Heart left ventricle (tissue), 16 donors: ENCODE results near the gene SFMBT2. TPM values are rescaled to one million over a fixed set of nuclear protein-coding genes. Genes with fewer than 3 reads are reported as not detected.

Experiments
- ATAC-seq, 4 donors: fragments of 200-7000 bp; cut with Tn5 transposase; one replicate each; pipeline ENCODE4 v1.9.1; 2020 to 2022; ENCODE audit warnings: moderate library complexity in 4 of 4, mild to moderate bottlenecking in 3 of 4, moderate number of reproducible peaks in 1 of 4
- DNase-seq, 5 donors: peaks; one replicate each; pipeline ENCODE4 v3.0.0-alpha.2; 2020
- H3K27ac ChIP-seq, 12 donors: fragments of 200-600 bp; sonication (generic) in 4 of 12; one replicate each; pipeline versions ENCODE4 v1.5.0 to v1.8.0; 2016 to 2022; ENCODE audit warnings: mild to moderate bottlenecking in 2 of 12
- H3K27me3 ChIP-seq, 9 donors: fragments of 200-600 bp; sonication (generic) in 2 of 9; one replicate each; pipeline versions ENCODE4 v1.5.1 to v1.8.0; 2016 to 2022; ENCODE audit warnings: mild to moderate bottlenecking in 3 of 9
- H3K36me3 ChIP-seq, 9 donors: fragments of 200-600 bp; sonication (generic) in 2 of 9; one replicate each; pipeline versions ENCODE4 v1.5.0 to v1.8.0; 2018 to 2022; ENCODE audit warnings: mild to moderate bottlenecking in 2 of 9
- H3K4me1 ChIP-seq, 12 donors: fragments of 200-600 bp; sonication (generic) in 4 of 12; one replicate each; pipeline versions ENCODE4 v1.5.0 to v1.8.0; 2016 to 2022; ENCODE audit warnings: mild to moderate bottlenecking in 3 of 12
- H3K4me3 ChIP-seq, 12 donors: fragments of 200-600 bp; sonication (generic) in 4 of 12; one replicate each; pipeline versions ENCODE4 v1.5.0 to v1.8.0; 2017 to 2022; ENCODE audit warnings: mild to moderate bottlenecking in 9 of 12, moderate library complexity in 4 of 12
- H3K9me3 ChIP-seq, 12 donors: fragments of 200-600 bp; sonication (generic) in 4 of 12; one replicate each; pipeline versions ENCODE4 v1.5.0 to v1.8.0; 2016 to 2022; ENCODE audit warnings: mild to moderate bottlenecking in 1 of 12
- POLR2A ChIP-seq, 2 donors: fragments of 450-650 bp; IDR thresholded peaks; one replicate each; pipeline ENCODE4 v1.6.1; 2017; ENCODE audit warnings: antibody characterized with exemption in 2 of 2, mild to moderate bottlenecking in 2 of 2, moderate library complexity in 2 of 2
- WGBS, 4 donors: extraction: QIAGEN DNeasy Blood & Tissue Kit in 2 of 4; methylation state at CpG; one replicate each; pipeline versions ENCODE4 v1.1.5 to v1.1.7; 2013 to 2018; 5-methylcytosine and 5-hydroxymethylcytosine counted together
- intact Hi-C, 10 donors: fragments of 100-400 bp; cut with DNase I; formaldehyde crosslinking; loops; one replicate each; pipeline versions ENCODE4 v1.11.1 to v1.14.2; 2022
- polyA plus RNA-seq, 2 donors: library from polyadenylated mRNA; stranded (reverse); fragments of 200-250 nt; gene quantifications; one replicate each; pipeline ENCODE4 v1.2.3, GENCODE V29; 2013
- total RNA-seq, 9 donors: library from RNA; depleted of rRNA in 2 of 9; stranded (reverse); fragments of >200 nt in 2 of 9; fragmentation: NEBNext Ultra II Directional in 3 of 9; extraction: Animal tissue kit (Norgen Biotek cat#: 25700) in 3 of 9; gene quantifications; one replicate each; pipeline versions ENCODE4 v1.1.0 to v1.2.4, GENCODE V29; 2016 to 2023
- TF ChIP-seq, protein P1 (sequence below), 12 donors: fragments of 200-600 bp; sonication (generic) in 4 of 12; IDR thresholded peaks; one replicate each; pipeline versions ENCODE4 v1.5.0 to v1.8.0; 2018 to 2022; ENCODE audit warnings: antibody characterized with exemption in 12 of 12, mild to moderate bottlenecking in 5 of 12
- donor health status: ischemic (EF 13 %, LVEDD 7.1; RV severe dilation, severe dysfunction).
- donor health status: healthy with polysubstance abuse.
- donor health status: DM: no; HTN: yes; CAD: no.
- donor health status: DM: no; HTN: no; CAD: no.
- donor health status: ischemic (EF 25% LVEDD 6.9; RV normal size, moderate dysfunction).
- donor health status: ischemic (EF 25% LVEDD 5.7; RV mildly dilated, moderate dysfunction).
- donor health status: healthy.
- donor health status: DM: yes; HTN: yes; CAD: no.
- donor health status: ischemic (EF 35%, LVEDD 5.7; RV mildly dilated, moderate dysfunction).
- donor health status: nonischemic (EF 11% LVEDD 7.7; RV severe dilation, severe dysfunction).
- donor health status: DM: yes; HTN: yes; CAD: no.
- donor health status: PGD.
- donor health status: ischemic (EF 29% LVEDD 5.4; RV normal size, mild dysfunction).
- donor health status: nonischemic (EF 23%, LVEDD 6.1; RV moderate dilation, normal function).

The SFMBT2 gene
- total and polyA plus RNA-seq, 11 donors, result 2.6 to 25.8 (median 9.6) TPM

GRCh38 chr10:7333961-7334641 is 76.7 kb downstream of the SFMBT2 start:
- intact Hi-C loops, result loop anchor here in 5 of 10 donors (5.0 to 10.0 kb wide), 4 partner anchors 69 to 73 kb away; no protein-coding TSS in a partner anchor
- 45 to 60% (median 51%) methylated on average over 21 of the region's 21 CpGs for WGBS, 4 donors
- no peak for TF ChIP-seq POLR2A (IDR thresholded peaks at IDR 0.05)
- TF ChIP-seq, protein P1, sequence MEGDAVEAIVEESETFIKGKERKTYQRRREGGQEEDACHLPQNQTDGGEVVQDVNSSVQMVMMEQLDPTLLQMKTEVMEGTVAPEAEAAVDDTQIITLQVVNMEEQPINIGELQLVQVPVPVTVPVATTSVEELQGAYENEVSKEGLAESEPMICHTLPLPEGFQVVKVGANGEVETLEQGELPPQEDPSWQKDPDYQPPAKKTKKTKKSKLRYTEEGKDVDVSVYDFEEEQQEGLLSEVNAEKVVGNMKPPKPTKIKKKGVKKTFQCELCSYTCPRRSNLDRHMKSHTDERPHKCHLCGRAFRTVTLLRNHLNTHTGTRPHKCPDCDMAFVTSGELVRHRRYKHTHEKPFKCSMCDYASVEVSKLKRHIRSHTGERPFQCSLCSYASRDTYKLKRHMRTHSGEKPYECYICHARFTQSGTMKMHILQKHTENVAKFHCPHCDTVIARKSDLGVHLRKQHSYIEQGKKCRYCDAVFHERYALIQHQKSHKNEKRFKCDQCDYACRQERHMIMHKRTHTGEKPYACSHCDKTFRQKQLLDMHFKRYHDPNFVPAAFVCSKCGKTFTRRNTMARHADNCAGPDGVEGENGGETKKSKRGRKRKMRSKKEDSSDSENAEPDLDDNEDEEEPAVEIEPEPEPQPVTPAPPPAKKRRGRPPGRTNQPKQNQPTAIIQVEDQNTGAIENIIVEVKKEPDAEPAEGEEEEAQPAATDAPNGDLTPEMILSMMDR (IDR thresholded peaks at IDR 0.05), result no peak
- Histone ChIP-seq H3K9me3 (peaks cover 0 to under 1% (median 0%) of the 10 kb centered on the region in 12 donors), H3K36me3 (no peaks in the 10 kb centered on the region), H3K4me3 (peak overlapping the region in 5 of 12 donors; percentile 2 to 12 (median 3)), H3K27me3 (no peaks in the 10 kb centered on the region), H3K4me1 (peaks cover 0 to 39% (median 17%) of the 10 kb centered on the region in 12 donors), H3K27ac (peak overlapping the region; percentile 5 to 84 (median 54))
- ATAC-seq (peak; percentile 59 to 85 (median 62)), DNase-seq (peak in 4 of 5 donors; percentile 33 to 57 (median 40))

DNA sequence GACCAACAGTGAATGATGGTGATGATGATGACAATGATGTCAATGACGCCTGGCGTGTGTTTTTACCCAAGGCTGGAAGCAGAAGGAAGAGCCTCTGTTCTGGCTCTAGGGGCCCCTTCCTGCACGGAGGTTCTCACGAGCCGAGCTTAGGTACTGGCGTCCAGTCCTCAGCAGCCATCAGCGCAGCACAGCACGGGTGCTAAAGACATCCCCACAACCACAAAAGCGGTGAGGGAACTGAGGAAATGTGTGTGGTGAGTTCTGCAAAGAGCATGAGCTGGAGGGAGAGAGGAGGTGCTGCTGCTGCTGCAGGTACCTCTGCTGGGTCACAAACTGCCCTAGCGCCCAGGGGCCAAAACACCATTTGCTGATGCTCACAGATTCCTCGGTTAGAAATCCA is 81.6 kb downstream of the SFMBT2 start:
- 91 to 97% (median 95%) methylated on average over 11 of the region's 11 CpGs for WGBS, 4 donors
- DNase-seq (no peak), ATAC-seq (no peak)
- peaks cover 0 to 10% (median 3%) of the 10 kb centered on the region in 12 donors for H3K4me1 ChIP-seq
- H3K36me3 ChIP-seq, result no peaks in the 10 kb centered on the region
- H3K9me3 ChIP-seq, result peaks cover 0 to 24% (median 8%) of the 10 kb centered on the region in 12 donors
- TF ChIP-seq POLR2A (IDR thresholded peaks at IDR 0.05), result no peak
- TF ChIP-seq, protein P1 (IDR thresholded peaks at IDR 0.05), result no peak
- intact Hi-C loops, result loop anchor here in 1 of 10 donors (1.0 kb wide), 1 partner anchor 10 kb away; no protein-coding TSS in a partner anchor
- no peaks in the 10 kb centered on the region for H3K27me3 ChIP-seq
- H3K4me3 ChIP-seq, result no peak overlapping the region
- H3K27ac ChIP-seq, result no peak overlapping the region

- DNase-seq (no peak), ATAC-seq (no peak)
- Histone ChIP-seq H3K36me3 (no peaks in the 10 kb centered on the region), H3K9me3 (peaks cover 0 to 24% (median 8%) of the 10 kb centered on the region in 12 donors), H3K4me3 (no peak overlapping the region), H3K27me3 (no peaks in the 10 kb centered on the region), H3K4me1 (no peaks in the 10 kb centered on the region), H3K27ac (no peak overlapping the region)
- intact Hi-C loops, result no loop called here
- TF ChIP-seq, protein P1 (IDR thresholded peaks at IDR 0.05), result no peak
- TF ChIP-seq POLR2A (IDR thresholded peaks at IDR 0.05), result no peak
- 97 to 99% (median 98%) methylated on average over 3 of the region's 3 CpGs for WGBS, 4 donors
Observed at GRCh38 chr10:7327885-7328284, 82.9 kb downstream of the SFMBT2 start.

DNA sequence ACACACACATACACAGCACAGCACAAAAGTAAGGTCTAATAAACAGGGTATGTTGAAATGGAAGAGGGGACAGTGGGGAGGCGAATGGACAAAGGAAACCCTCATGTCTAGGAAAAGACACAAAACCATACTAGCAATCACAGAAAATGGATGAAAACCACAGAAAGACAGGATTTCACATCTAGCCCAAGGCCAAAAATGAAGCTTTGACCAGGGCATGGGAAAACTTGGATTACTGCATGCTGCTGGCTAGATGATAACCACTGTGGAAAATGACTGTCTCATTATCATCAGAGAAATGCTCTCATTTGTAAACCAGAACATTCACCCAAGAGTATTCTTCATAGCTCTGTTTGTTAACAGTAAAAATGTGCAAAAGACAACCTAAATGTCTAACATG is 88.2 kb downstream of the SFMBT2 start:
- Histone ChIP-seq H3K27me3 (no peaks in the 10 kb centered on the region), H3K9me3 (peaks cover 0 to 10% (median 1%) of the 10 kb centered on the region in 12 donors), H3K36me3 (no peaks in the 10 kb centered on the region), H3K4me3 (no peak overlapping the region), H3K27ac (no peak overlapping the region), H3K4me1 (peaks cover 2 to 32% (median 19%) of the 10 kb centered on the region in 12 donors)
- intact Hi-C loops, result no loop called here
- WGBS, 4 donors, result 56 to 100% (median 93%) methylated on average over 1 of the region's 1 CpG
- DNase-seq (no peak), ATAC-seq (no peak)
- TF ChIP-seq, protein P1 (IDR thresholded peaks at IDR 0.05), result no peak
- no peak for TF ChIP-seq POLR2A (IDR thresholded peaks at IDR 0.05)
